ENCODE measurements around the gene A4GNT. TPM values are rescaled to one million over a fixed set of nuclear protein-coding genes. Genes with fewer than 3 reads are reported as not detected.

A4GNT gene
- not detected in 5 replicates for total RNA-seq (2022; extraction: Qiagen RNA extraction; ENCODE audit: low read depth)

GRCh38 chr3:138132239-138132638, at the start of gene A4GNT:
Gene A4GNT, minus strand, starts transcription at chr3:138132390. Its CDS starts 1,134 bp downstream, at chr3:138131256.

GRCh38 chr3:138174421-138175131, 42.4 kb upstream of the A4GNT start, which contains the start of gene DBR1:
Gene DBR1, minus strand, starts transcription at chr3:138174921. Its CDS starts 126 bp downstream, at chr3:138174795.

GRCh38 chr3:138114988-138115971, 16.9 kb downstream of the A4GNT start, which contains the start of gene DZIP1L:
Gene DZIP1L, minus strand, starts transcription at chr3:138115608. Its CDS starts 11,637 bp downstream, at chr3:138103971.

Other genes with a start within 250 kb of the A4GNT start
- gene CLDN18, start 122.2 kb downstream of the A4GNT start, total RNA-seq (2022; extraction: Qiagen RNA extraction; ENCODE audit: low read depth) = not detected in 5 replicates
- 6.6 to 11.3 TPM (median 10.4 TPM) in 5 replicates for gene DZIP1L, start 16.8 kb downstream of the A4GNT start, total RNA-seq (2022; extraction: Qiagen RNA extraction; ENCODE audit: low read depth)
- 11.7 to 13.4 TPM (median 12.9 TPM) in 5 replicates for gene DBR1, start 42.5 kb upstream of the A4GNT start, total RNA-seq (2022; extraction: Qiagen RNA extraction; ENCODE audit: low read depth)
- 34.3 to 42.4 TPM (median 39.5 TPM) in 5 replicates for gene ARMC8, start 54.9 kb upstream of the A4GNT start, total RNA-seq (2022; extraction: Qiagen RNA extraction; ENCODE audit: low read depth)
- 0.09 TPM in 1 of 5 replicates, not detected in the others for gene NME9, start 197.5 kb upstream of the A4GNT start, total RNA-seq (2022; extraction: Qiagen RNA extraction; ENCODE audit: low read depth)
- 7.1 to 11.4 TPM (median 9.2 TPM) in 5 replicates for gene MRAS, start 216.2 kb upstream of the A4GNT start, total RNA-seq (2022; extraction: Qiagen RNA extraction; ENCODE audit: low read depth)

Data from A549 treated with GW870086 at 1 μM for 4 hours (cell line).